ENCODE data around the gene RBCK1. TPM values are rescaled to one million over a fixed set of nuclear protein-coding genes. Genes with fewer than 3 reads are reported as not detected.

Gene RBCK1
- total and polyA plus RNA-seq, 9 of the 15 experiments (the other 6 are each of a cell fraction or from before 2014, with no cell fraction given): 5.9 to 59.3 (median 26.5) TPM

DNA sequence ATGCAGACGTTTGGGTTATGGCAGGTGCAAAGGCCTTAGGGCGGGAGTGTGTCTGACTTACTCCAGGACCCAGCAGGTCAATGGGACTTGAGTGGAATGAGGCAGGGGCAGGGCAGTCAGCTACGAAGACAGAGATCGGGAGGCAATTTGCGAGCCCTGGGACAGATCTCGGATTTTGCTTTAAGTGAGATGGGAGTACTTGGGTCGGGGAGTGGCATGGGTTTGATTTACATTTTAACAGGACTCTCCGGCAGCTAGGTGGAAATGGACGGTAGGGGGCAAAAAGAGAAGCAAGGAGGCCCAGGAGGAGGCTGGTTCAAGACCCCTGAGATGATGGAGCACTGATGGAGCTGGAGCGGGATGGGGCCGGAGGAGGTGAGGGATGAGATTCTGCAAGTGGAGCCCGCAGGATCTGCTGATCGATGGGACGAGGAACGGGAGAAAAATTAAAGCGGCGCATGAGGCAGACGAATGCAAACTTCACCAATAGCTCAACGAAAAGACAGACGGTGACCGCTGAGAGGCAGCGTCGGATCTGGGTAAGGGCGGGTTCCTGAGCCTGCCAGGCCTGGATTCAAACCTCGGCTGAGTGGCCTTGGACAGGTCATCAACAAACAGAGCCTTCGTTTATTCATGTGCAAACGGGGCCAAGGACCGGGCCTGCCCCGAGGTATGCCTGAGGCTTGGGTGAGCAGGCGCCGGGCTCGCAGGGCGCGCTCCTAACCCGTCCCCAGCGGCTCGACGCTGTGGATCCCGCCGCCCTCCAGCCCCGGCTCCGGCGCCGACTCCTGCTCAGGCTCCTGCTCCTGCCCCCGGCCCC lies 756 bp upstream of the RBCK1 start:
- Histone ChIP-seq H4K20me1 (replicated peaks; ENCODE audit: control insufficient read depth, insufficient read depth, low read length) (no peaks in the 10 kb centered on the region), H3K9ac (ENCODE audit: insufficient read depth in 1 of 2, low read depth in 2 of 2, low read length in 2 of 2) (peak overlapping the region; percentile 77 to 94), H3K4me1 (replicated peaks in 1 of 2; ENCODE audit: control insufficient read depth in 2 of 2, insufficient read depth in 2 of 2, low read length in 2 of 2) (peaks cover 17 to 18% of the 10 kb centered on the region in 2 experiments; a peak in 4 of 5 replicates), H3K27ac (ENCODE audit: extremely low read depth, low read depth, low read length) (peak overlapping the region; percentile 88), H3K9me3 (replicated peaks; ENCODE audit: control insufficient read depth, insufficient read depth, low read depth, low read length) (peaks cover 5% of the 10 kb centered on the region), H3K79me2 (ENCODE audit: control insufficient read depth, insufficient read depth, low read length) (peaks cover 26% of the 10 kb centered on the region), H3K4me3 (peak overlapping the region; percentile 52), H3K9me1 (ENCODE audit: control insufficient read depth, insufficient read depth, low read length) (no peaks in the 10 kb centered on the region), H2AFZ (ENCODE audit: low read depth, low read length) (peak overlapping the region; percentile 87), H3K4me2 (ENCODE audit: insufficient read depth, low read length) (peak overlapping the region; percentile 90), H3K27me3 (ENCODE audit: control insufficient read depth in 2 of 2, insufficient read depth in 2 of 2, low read length in 2 of 2) (no peaks in the 10 kb centered on the region), H3K36me3 (ENCODE audit: control insufficient read depth, insufficient read depth, low read length) (peaks cover 23% of the 10 kb centered on the region; the same call in 2 of the 3 replicates)
- ChIA-PET CTCF (ENCODE audit: low intra/inter-chr PET ratio) (interaction anchor here (0.9 to 1.2 kb wide), 2 partner anchors 58 to 72 kb away, joined by 3 to 4 read pairs; no protein-coding TSS in a partner anchor), POLR2A (interaction anchor here (0.6 to 1.4 kb wide), 11 partner anchors 9 to 35 kb away, joined by 3 to 15 read pairs (median 4); partner anchors contain the start of gene TRIB3)
- intact Hi-C loops (cut with micrococcal nuclease): no loop called here
- peak; percentile 90 for ATAC-seq
- DNase-seq (ENCODE audit: extremely low read depth in 1 of 4, low spot score in 3 of 4): peak; percentile 80 to 83 (median 82)
- in situ Hi-C loops (cut with MboI): no loop called here
- peak; percentile 78 for FAIRE-seq
- 4% methylated on average over 17 of the region's 45 CpGs for WGBS (ENCODE audit: insufficient coverage, low coverage, missing lambda C conversion rate)
- TSS peak; percentile 87 for BruUV-seq (replicated peaks)
- TF ChIP-seq ZNF324 (CRISPR knock-in tag; IDR thresholded peaks at IDR 0.05) (no peak), ID3 (CRISPR knock-in tag; IDR thresholded peaks at IDR 0.05) (no peak), ID3 (tag; IDR thresholded peaks at IDR 0.05) (0 out of 2 replicates have a peak, but pooled peaks have one; percentile 48), GABPA (tag; conservative IDR thresholded peaks at IDR 0.05; ENCODE audit: low read depth) (no peak), CEBPB (tag; IDR thresholded peaks at IDR 0.05) (no peak), SMAD3 (CRISPR knock-in tag; conservative IDR thresholded peaks at IDR 0.05) (no peak), ZNF134 (CRISPR knock-in tag; conservative IDR thresholded peaks at IDR 0.05) (no peak), TCF7 (IDR thresholded peaks at IDR 0.05; ENCODE audit: borderline replicate concordance) (no peak), MNT (conservative IDR thresholded peaks at IDR 0.05) (no peak), ZNF584 (CRISPR knock-in tag; IDR thresholded peaks at IDR 0.05; ENCODE audit: low read depth) (0 out of 2 replicates have a peak, but pooled peaks have one; percentile 54), BCL6 (CRISPR knock-in tag; IDR thresholded peaks at IDR 0.05) (no peak)
- TF ChIP-seq, protein P1, sequence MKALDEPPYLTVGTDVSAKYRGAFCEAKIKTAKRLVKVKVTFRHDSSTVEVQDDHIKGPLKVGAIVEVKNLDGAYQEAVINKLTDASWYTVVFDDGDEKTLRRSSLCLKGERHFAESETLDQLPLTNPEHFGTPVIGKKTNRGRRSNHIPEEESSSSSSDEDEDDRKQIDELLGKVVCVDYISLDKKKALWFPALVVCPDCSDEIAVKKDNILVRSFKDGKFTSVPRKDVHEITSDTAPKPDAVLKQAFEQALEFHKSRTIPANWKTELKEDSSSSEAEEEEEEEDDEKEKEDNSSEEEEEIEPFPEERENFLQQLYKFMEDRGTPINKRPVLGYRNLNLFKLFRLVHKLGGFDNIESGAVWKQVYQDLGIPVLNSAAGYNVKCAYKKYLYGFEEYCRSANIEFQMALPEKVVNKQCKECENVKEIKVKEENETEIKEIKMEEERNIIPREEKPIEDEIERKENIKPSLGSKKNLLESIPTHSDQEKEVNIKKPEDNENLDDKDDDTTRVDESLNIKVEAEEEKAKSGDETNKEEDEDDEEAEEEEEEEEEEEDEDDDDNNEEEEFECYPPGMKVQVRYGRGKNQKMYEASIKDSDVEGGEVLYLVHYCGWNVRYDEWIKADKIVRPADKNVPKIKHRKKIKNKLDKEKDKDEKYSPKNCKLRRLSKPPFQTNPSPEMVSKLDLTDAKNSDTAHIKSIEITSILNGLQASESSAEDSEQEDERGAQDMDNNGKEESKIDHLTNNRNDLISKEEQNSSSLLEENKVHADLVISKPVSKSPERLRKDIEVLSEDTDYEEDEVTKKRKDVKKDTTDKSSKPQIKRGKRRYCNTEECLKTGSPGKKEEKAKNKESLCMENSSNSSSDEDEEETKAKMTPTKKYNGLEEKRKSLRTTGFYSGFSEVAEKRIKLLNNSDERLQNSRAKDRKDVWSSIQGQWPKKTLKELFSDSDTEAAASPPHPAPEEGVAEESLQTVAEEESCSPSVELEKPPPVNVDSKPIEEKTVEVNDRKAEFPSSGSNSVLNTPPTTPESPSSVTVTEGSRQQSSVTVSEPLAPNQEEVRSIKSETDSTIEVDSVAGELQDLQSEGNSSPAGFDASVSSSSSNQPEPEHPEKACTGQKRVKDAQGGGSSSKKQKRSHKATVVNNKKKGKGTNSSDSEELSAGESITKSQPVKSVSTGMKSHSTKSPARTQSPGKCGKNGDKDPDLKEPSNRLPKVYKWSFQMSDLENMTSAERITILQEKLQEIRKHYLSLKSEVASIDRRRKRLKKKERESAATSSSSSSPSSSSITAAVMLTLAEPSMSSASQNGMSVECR (CRISPR knock-in tag; IDR thresholded peaks at IDR 0.05): no peak
- TF ChIP-seq, protein P2, sequence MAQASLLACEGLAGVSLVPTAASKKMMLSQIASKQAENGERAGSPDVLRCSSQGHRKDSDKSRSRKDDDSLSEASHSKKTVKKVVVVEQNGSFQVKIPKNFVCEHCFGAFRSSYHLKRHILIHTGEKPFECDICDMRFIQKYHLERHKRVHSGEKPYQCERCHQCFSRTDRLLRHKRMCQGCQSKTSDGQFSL (CRISPR knock-in tag; IDR thresholded peaks at IDR 0.05): no peak
- TF ChIP-seq, protein P2 (tag; IDR thresholded peaks at IDR 0.05): no peak
